Skin of body (tissue), 2 donors: Measurements from ENCODE around the gene SOBP. TPM values are rescaled to one million over a fixed set of nuclear protein-coding genes. Genes with fewer than 3 reads are reported as not detected.

Experiments
- DNase-seq: peaks from one replicate; lab custom pipeline; 2025; lab: John Stamatoyannopoulos, UW
- total RNA-seq: library from RNA; depleted of rRNA; stranded (reverse); fragments of >200 nt; gene quantifications from one replicate; pipeline ENCODE4 v1.2.3, GENCODE V29; 2014

The SOBP gene
- total RNA-seq, 1 donor from 2014 or later: 5.9 TPM

DNA sequence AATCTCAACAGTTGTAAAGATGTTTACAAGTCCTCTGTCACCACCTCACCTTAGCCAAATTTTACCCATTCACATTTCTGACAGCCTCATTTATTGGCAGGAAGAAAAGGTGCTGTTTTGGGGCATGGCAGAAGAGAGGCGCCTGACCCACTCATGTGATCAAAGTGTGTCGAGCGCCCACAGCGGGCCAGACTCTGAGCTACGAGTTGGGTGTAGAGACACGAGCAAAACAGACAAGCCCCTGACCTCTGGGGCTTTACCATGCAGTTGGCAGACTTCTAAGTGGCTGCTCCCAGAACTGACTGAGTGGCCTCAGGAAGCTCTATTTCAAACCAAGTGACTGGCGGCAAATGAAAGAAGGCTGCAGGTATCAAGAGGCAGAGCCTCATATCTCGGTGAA, 167.0 kb downstream of the SOBP start:
- no peak for DNase-seq

DNA sequence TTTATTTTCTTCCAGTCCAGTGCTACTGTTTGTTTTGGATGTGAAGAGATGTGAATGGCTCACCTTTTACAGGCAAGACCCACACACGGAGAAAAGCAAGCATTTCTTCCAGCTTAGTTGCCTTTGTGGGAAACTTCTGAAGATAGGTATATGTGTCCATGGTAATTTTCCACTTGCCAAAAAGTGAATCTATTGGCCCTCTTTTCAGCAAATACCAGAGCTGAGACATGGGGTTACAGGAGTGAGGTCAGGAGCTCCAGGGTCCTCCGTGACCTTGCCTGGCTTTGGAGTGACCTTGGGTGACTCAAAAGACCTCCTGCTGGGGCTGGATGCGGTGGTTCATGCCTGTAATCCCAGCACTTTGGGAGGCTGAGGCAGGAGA, 167.4 kb downstream of the SOBP start:
- no peak for DNase-seq

DNA sequence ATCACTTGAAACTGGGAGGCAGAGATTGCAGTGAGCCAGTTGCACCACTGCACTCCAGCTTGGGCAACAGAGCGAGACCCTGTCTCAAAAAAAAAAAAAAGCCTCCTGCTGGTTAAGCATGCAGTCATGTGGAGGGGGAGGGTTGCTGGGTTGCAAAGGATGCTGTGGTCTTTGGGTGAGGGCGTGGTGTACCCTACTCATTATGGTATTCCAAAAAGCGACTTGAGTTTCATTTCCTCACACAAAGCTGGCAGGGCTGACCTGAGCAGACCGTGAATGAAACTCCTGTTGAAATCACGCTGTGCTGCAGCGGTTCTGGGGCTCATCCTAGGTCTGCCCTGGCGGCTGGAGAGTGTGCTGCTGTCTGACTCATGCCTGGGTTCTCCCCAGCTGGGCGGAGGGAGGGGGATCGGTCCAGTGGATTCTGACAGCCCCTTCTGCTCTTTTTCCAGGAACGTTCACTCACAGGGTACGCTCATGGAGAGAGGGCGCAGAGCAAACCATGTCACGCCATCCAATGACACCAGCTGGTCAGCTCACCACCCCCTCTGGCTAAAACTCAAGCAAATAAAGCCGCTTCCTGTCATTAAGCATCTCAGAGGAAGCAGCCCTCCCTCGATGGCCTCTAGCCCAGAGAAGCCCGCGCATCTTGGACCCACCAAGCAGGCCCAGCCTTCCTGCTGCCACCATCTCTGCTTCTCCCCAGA, 168.0 kb downstream of the SOBP start:
- DNase-seq: peak; percentile 17

DNA sequence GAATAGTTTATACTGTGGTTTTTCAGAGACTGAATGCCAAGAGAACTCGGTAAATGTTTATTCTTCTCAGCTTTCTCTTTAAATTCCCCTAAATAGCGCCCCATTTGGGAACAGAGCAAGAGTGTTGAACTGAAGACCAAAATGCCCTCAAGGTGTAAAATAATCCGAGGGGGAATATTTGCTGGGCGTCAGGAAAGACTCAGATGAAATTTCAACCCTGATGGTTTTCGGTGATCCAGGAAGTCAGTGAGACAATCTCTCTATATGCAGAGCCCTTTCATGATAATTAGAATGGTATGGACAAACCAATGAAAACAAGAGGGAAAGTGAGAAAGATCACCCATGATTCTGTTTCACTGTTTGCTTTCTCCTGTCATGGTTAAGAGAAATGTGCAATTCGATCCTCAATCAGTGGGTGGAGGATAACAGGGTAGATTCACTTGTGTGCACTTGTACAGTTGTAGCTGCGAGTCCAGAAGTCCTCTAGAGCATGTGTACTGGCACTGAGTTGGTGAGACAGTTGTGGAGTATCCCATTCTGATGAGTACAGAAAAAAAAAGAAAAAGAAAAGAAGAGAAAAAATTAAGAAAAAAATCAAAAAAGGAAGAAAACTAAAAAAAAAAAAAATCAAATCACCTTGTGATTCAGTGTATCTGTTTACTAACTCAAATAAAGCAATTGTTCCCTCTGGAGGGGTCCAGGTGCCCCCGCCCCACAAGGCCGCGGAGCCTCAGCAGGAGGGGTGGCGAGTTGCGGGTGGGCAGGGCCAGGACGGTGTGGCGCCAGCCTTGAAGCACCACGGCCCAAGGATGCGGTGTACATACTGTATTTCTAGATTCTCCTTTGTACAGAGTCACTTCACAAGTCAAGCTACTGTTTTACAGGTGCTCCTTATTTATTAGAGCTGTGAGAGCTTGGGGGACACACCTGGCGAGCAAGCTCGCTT, 169.3 kb downstream of the SOBP start:
- no peak for DNase-seq

DNA sequence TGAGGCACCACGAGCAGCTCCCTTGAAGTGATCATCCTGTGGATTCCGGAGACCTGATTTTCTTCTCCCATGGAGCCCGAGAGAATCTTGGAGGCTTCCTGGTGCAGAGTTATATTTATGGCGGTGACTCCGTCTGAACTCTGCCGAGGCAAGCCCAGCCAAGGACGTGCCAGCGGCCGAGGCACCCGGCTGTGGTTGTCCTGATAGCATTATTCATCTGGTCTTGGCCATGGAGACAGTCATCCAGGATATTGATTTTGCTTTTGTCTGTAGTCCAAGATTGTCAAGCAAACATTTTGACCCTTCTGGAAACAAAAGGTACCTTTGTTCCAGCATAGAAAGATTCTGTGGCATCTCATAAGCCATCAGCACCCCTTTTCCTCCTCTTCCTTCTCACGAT, 170.9 kb downstream of the SOBP start:
- no peak for DNase-seq

DNA sequence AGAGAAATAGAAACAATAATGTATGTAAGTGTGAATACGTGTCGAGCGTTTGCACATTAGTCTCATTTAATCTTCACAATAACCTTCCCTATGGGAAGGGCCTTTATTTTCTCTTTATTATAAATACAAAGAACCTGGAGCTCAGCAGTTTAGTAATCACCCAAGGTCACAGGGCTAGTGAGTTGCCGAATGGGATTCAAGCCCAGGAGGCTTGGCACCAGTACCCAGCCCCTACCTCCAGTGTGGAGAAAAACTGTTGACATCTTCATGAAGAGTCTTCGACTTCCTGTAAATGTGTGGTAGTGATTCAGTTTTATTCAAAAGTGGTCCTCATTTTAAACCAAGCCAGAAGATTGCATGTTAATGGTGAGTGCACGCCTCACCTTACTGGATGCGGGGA, 171.4 kb downstream of the SOBP start:
- DNase-seq: no peak

DNA sequence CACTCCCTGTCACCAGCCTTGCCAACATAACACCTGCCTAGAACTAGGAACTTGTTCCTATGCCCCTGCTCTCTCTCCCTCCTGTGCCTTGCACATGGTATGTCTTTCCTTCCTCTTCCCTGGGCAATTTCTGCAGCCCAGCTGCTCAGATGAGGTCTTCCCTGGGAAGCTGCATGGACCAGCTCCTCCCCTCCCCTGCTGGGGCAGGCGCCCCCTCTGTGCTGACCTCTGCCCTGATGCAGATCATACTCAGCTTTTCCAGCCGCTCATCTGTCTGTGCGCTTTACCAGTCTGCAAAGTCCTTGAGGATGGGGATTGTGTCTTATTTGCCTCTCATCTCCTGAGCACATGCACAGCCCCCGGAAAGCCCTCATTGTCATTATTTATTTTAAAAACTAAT, 172.4 kb downstream of the SOBP start:
- DNase-seq: no peak

DNA sequence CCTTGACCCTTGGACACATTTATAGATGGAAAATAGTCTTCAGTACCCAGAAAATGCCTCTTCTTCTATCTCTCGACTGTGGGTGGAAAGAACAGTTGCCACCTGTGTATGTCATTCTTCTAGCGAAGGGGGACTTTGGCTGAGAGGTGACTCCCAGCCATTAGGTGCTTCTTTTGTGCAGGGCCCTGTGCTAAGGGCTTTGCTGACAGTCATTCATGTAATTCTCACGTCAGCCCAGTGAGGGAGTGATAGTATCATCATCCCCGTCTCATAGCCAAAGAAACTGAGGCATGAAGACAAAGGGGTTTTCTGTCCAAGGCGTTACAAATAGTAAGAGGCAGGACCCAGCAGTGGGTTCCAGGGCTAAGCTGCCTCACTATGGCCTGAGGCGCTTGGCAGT, 173.4 kb downstream of the SOBP start:
- DNase-seq: no peak

DNA sequence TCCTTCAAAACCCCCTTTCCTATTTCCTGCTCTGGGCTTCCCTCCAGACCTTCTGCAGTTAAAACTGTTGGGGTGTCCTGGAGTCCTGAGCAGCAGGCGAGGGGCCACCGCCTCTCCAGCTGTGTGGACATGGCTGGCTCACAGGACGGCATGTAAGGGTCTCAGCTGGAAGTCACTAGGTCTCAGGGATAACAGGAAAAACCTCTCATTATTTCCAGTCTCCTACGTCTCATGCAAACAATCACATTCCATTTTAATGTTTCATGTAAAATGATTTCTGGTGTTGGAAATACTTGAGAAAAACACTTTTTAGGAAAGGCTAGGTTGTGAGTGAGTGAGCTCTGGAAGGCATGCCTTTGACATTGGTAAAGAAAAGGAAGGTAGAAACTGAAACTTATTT, 175.5 kb downstream of the SOBP start:
- DNase-seq: peak; percentile 10

DNA sequence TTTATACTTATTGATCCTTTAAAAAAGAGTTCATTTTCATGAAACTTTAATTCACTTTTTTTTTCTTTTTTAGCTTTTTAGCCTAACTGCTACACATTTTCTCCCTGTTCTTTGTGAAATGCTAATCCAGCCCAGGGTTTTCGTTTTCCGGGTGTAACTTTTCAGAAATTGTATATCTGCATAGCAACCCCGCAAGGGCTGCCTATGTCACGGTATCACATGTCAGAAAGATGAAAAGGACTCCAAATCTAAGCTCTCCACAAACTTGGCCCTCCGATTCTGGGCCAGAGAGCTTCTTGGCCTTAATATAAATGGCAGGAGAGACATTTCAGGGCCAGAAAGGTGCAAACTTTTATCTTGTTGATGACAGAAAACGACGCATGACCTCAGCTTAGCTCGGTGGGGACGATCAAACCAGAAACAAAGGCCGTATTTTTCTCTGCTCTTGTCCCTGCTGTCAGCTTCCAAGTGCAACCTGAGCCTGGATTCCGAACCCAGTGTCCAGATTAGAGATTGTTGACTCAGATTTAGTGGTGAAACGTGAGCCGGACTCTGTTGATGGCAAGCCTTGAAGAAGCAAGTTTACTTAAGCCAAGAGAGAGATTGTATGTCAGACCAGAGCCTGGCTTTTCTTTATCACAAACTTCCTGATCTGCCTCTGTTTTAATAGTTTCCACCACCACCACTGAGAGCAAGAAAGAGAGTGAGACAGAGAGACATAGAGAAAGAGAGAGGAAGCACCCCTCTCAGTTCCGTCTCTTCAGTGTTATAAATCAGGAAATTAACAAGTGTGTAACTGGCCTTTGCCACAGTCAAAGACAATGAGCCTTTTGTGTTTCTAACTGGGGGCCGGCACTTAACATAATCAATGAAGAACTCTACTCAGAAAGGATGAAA, 176.4 kb downstream of the SOBP start:
- DNase-seq: no peak

DNA sequence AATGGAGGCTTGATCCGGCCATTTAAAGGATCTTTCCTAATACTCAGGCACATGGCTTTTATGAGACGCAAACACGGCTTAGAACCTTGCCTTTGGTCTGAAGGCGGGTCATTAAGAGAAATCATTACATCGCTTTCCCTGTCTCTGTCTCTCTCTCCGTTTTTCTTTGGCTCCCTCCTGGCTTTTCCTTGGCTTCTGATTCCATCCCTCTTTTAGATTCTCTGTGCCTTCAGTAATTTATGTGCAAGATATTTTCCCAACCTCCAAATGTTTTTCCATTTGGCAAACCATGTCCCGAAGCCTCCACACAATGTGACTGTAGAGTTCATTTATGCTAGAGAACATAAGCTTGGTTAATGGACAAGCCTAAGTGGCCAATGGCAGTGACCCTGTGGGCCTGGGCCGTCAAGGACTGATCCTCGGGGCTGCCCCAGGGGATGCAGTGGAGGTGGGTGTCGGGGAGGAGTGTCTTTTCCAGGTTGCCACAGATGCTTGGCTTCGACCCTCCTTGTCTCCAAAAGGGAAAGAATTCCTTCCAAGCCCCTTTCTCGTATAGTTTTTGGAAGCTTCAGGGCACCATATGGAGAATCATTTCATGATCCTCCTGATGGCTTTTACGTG, 177.2 kb downstream of the SOBP start:
- no peak for DNase-seq

DNA sequence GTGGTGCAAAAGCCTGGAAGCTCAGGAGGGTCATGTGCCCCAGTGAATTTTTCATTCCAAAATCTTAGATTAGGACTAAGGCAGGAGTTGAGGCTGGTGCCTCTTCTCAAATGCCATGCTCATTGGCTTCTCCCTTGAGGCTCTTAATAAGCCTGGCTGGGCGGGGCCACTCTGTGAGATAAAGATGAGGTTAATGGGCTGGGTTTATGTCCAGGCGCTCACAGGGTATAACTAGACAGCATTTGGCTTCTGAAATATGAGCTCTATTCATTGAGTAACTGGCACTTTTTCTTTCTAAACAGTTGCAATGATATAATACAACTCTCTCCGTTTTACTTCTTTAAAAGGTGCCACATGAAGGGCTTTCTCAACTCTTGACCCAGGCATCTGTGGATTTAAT, 177.9 kb downstream of the SOBP start:
- DNase-seq: no peak

DNA sequence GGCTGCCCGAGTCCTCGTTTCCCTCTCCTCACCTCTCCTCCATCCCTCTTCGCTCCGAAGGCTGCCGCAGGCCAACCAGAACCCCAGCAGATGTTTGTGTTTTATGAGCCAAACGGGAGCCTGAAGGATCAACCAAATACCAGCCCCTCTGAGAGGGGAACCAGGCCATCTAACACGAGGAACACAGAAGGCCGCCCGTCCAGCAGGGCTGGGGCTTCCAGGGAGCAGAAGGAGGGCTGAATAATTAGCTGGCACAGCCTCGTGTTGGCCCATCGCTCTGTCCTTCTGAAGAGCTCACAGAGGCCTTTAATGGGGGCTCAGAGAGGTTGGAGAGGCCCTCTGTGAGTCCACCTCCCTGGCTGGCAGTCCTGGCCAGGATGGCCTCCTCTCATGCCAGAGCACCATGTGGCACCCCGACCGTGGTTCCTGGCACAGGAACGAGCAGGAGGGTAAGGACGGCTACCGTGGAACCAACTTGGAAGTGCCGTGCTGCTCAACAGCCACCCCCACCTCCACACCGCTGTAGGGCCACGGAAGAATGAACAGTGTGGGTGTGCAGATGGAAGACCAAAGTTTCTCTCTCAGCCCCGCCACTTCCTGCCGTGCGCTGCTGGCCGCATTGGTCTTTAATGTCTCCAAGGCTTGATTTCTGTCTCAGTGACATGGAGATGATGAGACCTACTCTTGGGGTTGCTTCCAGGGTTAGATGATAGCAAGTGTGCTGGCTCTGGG, 179.0 kb downstream of the SOBP start:
- DNase-seq: no peak

DNA sequence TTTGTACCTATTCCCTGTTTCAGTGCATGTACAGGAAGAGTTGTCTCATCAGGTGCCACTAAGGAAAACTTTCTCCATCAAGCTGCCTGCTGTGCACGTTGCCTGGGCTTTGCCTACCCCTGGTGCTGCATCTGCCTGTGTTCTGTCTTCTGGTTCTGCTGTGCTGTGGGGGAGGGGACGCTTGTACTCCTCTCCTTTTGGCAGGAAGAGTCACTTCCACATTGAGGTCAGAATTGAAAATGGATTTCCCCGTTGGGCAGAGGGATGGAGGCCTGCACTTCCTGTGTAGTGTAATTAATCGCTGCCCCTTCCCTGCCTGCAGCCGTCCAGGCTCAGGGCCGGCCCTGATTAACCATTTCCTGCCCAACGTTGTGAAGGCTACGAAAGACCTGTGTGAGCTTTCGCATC, 180.9 kb downstream of the SOBP start:
- peak; percentile 58 for DNase-seq

DNA sequence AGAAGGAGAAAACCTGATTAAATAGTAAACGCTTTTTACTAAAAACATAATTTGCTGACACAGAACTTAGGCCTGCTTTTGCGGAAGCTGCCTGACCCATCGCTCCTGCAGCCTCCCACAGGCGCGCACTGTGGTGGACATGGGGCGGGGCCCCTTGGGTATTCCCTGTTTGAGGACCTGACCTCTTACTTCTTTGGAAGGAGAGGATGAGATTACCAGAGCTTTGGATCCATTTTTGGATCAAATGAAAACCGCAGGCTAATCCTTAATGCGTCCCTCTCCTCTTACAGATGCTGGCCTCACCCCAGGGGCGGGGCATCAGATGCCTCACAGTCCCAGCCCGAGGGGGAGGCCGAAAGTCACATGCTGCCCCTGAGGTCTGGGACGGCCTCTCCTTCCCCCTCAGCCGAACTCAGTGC, 183.2 kb downstream of the SOBP start:
- no peak for DNase-seq

DNA sequence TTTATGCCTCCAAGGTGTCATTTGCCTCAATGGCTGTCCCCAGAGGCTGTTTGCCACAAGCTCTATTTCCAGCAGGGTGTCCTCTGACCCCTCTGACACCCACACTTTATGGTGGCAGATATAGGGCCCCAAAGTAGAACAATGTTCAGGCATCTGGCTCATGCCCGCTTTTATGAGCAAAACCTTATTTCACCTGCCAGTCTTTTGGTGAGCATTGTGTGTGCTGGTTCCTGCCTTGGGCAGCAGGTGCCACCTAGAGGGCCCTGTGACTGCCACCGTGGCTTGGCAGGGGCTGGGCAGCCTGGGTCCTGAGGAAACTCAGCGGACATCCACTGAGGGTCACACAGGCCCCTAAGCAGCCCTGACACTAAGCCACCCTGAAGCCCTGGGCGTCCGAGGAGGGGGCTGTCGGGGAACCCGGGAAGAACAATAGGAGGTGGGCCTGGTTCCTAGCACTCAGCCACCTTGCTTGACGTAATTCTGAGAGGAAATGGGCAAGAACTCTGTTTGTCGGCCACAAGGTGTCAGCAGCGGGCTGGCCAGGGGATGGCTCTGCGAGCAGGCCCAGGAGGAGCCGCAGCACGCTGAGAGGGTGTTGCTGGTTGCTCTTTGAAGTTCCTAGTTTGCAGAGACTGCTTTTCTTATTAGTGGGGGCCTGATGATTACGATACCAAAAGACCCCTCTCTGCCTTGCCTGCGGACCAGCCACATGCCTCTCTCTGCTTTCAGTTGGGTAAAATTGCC, 185.2 kb downstream of the SOBP start:
- peak; percentile 71 for DNase-seq

DNA sequence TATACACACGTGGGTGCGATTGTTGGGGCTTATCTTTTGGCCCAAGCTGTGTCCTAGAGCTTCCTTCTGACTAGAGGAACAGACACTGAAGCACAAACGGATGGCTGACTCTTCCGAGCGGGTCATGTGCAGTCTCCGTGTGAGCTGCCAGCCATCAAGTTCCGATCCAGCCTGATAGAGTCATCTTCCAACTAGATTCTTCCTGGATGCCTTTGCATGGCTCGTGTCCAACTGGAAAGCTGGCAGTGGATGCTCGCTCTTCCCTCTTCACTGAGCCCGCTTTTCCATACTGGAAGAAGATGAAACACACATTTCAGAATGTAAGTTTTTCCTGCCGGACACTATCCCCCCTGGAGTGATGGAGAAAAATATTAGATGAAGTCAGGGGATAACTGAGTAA, 186.1 kb downstream of the SOBP start:
- peak; percentile 9 for DNase-seq

DNA sequence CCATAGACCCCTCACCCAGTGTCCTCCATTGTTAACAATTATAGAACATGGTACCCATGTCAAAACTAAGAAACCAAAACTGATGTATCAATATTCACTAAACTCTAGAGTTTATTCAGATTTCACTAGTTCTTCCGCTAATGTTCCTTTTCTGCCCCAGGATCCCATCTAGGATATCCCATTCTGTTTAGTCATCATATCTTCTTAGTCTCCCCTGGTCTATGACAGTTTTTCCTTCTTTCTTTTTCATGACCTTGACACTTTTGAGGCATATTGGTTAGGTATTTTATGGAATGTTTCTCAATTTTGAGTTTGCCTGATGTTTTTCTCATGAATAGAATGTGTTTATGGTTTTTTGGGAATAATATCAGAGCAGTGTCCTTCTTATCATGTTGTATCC, 187.5 kb downstream of the SOBP start:
- DNase-seq: no peak

DNA sequence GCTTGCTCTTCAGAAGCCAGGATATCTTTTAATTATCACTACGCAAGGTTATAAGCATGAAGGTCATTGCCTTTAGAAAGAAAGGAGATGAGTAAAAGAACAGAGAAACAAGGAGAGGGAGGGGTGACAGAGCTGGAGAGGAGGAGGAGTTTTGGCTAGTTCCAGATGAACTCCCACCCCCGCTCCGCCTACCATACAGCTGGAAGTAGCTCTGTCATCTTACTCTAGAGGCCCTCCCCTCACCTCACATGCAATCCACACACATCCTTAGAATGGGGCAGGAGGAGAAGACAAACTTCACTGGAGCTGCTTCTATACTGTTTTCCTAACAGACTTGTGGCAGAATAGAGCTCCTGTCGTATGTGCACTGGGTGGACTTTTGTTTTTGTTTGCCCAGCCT, 189.5 kb downstream of the SOBP start:
- peak; percentile 55 for DNase-seq

DNA sequence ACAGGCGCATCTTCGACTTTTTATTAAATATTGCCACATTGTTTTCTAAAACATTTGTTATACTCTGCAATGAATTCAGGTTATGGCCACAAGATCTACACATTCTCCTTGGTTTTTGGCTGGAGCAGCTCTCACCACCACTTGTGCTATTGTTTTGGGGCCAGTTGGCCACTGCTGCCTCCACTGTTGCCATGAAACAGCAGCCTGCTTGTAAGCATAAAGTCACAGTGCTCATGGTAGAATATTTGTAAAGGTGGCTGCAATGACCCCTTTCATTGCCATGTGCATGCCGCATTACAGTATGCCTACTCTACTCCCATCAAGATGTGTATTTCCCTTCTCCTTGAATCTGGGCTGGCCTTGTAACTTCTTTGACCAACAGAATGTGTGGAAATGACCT, 192.8 kb downstream of the SOBP start:
- DNase-seq: no peak
